Activated CD8-positive, alpha-beta memory T cell treated with anti-CD3 and anti-CD28 coated beads, Interleukin-2, amount 50 U/mL, for 1 hour (primary cell): ENCODE results near the gene RUVBL2.
A peak's percentile ranks its signal among the peaks of the same experiment; 100 is the strongest.

Experiments
- DNase-seq: peaks from one replicate; pipeline ENCODE4 v3.0.0-alpha.2; 2020; ENCODE audit errors: extremely low read depth

RUVBL2 gene

DNA sequence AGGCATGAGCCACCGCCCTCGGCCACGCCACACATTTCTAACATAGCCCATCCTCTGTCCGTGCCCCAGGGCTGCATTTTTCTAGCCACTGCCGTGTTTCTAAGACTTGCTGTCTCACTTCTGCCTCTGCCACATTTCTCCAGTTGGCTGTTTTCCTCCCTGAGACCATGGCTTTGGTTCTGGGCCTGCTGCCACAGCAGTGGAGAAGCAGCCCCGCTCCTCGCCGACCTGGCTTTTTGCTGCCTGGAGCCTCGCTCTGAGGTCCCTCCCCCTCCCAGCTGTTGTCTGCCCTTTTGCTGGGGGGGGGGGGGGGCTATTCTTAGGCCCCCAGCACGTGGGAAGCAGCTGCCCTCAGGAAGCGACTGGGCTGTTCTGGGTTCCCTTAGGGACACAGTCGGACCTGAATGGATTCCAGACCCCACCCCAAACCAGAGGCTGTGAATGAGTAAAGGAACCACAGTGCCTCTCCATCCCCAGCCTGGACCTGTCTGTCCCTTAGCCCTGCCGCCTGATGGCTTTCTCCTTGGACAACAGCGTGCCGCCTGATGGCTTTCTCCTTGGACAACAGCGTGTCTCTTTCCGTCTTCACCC is 3.9 kb upstream of the RUVBL2 start:
- no peak for DNase-seq

DNA sequence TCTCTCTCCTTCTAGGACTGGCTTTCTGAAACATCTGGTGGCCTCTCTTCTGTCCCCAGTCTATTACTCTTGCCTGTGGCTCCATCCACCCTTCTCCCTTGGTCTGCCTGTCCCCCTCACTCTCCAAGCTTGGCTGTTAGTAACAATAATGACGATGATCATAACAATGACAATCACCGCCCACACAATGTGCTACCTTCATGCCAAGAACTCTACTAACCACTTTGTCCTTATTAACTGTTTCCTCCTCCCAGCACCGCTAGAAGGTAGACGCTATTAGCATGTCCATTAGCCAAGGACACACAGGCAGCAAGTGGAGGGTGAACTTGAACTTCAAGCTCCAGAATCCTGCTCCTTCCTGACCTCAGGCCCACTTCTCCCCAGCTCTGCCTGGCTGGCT is 3.3 kb upstream of the RUVBL2 start:
- no peak for DNase-seq

DNA sequence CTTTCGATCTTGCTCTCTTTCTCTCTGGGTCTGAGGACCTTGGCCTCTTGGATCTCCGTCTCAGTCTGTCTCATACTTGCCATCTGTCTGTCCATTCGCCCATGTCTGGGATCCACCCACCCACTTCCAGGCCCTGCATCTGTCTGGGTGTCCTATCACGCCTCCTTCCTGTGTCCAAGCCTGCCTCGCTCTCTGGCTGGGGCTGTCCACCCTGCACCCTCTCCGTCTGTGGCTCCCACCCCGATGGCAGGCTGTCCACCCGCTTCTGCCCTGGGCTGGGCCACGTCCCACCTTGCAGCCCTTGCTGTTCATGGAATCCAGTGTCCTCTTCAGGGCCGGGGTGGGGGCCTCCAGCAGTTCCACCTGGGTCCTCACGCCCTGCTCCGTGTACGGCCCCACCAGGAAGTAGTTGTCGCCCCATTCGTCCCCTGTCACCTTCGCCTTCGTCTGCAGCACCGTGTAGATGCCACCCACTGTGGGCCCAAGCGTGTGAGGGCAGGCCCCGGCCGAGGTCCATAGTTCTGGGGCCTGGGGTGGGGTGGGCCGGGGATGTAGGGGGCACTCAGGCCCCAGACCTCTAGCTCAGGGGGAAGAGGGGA is 2.6 kb upstream of the RUVBL2 start:
- DNase-seq = no peak

DNA sequence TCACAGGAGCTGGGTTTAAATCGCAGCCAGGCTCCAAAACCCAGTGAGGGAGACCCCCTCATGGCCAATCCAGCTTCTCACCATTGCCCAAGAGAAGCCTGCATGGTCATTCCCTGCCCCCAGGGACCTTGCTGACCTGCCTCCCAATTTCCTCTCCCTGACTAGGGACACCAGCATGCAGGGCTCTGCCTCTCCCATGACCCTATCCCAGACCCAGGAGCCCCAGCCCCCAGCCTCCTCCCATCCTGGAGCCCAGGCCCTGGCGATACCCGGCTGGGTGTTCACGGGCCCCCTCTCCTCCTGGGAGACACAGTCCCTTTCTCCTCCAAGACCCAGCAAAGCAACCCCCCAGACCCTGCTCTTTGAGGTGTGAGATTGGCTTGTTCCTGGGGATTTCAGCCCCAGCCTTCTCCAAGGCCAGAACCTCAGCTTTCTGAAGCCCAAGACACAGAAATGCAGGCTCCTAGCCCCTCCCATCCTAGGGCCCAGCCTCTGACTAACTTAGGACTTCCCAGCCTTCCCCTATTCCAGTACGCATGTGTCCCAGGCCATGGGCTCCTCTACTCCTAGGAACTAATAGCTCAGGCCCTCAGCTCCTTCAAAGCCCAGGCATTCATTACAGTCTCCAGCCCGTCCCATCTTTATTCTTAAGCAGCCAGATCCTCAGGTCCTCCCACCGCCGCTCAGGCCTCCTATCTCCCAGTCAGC is 1.7 kb upstream of the RUVBL2 start:
- no peak for DNase-seq

DNA sequence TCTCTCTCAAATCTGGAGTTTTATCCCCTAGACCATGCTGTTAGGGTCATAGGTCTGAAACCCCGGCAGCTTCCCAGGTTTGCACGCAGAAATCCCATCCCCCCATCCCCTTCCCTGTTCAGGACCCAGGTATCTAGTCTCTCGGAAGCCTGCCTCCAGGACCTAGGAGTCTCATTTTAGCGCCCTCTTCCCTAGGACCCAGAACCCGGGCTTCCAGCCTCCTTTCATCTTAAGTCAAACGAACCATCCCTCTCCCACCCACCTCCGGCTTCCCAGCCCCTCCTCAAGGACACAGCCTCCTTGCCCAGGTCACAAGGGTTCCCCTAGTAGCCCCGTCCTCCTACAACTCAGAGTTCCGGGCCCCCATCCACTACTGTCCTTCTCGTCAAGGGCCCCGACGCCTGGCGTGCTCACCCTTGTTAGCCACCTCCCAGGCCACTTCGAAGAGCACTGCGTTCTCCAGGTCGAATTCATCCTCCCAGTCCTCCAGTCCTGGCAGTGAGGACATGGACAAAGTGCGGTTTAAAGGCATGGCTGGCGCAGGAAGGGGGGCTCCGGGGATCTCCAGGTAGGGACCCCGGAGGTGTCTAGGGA is 1.0 kb upstream of the RUVBL2 start:
- no peak for DNase-seq

DNA sequence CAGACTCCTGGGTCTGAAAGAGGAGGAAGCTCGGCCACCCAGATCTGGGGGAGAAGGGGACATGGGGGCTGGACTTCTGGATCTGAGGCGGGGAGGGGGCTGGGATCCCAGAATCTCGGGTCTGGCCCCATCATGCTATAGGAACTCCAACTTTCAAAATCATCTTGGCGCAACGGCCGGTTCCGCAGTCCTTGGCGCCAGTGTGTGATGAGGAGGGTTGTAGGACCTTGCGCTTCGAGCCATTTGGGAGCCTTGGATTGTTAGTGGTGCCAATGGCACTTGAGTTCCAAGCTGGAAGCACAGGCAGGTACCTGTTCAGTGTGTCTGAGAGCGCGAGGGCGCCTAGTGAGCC is 324 bp downstream of the RUVBL2 start:
- DNase-seq = no peak

DNA sequence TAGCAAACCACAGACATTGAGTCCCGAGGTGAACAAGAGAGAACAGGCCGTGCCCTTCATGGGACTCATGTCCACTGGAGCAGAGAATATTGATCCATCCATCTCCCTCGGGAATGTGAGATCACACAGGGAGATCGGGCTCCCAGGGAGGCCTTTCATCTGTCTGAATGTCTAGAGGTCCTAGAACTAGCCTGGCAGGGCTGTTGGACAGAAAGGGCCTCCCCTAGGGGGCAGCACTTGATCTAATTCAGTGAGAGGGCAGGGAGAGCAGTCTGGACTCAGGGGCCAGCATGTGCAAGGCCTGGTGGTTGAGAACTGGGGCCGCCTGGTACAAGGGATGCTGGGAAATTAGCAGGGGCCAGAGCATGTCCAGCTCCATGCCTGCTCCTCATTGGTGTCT is 4.3 kb downstream of the RUVBL2 start:
- DNase-seq = no peak

DNA sequence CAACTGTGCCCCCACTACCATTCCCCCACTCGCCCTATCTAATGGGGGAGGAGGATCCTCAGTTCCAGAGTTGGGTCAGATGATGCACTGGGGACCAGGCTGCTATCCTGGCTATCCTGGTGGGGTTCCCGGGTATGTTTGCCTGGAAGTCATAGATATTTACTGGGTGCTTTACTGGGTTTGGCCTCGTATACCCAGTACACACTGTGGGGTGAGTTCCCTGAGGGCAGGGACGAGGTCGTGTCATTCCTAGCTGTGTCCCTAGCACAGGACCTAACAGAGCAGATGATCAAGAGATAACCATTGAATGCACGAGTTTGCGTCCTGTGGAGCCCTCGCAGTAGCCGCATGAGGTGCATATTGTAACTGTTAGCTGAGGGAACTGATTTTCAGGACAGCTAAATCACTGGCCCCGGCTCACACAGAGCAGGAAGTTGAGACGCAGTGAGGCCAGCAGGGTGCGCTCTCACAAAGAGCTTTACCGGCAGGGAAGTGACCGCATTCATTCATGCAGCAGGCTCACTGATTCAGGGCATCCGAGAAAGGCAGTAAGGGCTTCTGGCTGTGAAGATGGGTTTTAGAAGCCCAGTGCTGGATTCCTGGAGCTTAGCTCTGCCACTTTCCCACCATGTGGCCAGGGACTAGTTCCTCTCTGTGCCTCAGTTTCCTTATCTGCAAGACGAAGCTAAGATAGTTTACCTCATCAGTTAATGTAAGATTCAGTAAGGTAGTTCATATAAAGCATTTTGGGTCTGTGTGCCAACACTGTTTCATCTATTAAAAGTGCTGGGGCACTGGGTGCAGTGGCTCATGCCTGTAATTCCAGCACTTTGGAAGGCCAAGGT is 6.0 kb downstream of the RUVBL2 start:
- DNase-seq = peak; percentile 38

DNA sequence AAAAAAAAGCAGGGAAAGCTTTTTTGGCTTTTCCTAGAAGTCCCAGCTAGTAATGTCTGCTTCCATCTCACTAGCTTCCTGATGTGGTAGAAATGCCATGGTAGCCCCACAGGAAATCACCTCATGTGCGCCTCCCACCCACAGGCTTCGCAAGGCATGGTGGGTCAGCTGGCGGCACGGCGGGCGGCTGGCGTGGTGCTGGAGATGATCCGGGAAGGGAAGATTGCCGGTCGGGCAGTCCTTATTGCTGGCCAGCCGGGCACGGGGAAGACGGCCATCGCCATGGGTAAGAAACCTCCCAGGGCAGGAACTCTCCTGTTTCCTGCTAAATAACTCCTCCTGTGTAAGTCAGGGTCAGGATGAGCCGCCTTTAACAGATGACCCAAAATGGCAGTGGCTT is 10.4 kb downstream of the RUVBL2 start:
- no peak for DNase-seq

DNA sequence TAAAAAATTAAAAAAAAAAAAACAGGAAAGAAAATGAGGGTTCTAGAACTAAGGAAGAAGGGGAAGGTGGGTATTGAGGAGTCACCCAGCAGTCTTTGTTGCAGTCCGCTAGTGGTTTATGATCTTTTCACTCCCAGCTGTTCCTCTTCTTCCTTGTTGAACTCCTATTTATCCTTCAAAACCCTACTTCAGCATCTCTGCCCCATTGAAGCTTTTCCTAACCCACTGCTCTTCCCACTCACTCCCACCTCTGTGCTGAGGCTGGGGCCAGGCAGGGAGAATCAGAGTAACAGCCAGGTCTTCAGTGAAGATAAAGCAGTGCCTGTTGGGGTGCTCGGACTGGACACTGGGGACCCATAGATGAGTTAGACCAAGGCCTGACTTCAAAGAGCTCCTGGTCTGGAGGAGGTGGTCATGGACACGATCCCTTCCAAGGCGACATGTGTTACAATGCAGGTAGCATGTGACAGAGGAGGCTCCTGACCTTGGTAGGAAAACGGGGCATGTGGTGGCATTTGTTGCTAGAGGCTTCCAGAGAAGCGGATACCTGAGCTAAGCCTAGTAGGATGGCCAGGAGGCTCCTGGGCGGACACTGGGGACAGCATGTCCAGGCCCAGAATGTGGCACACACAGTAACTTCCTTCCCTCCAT is 11.4 kb downstream of the RUVBL2 start:
- no peak for DNase-seq

DNA sequence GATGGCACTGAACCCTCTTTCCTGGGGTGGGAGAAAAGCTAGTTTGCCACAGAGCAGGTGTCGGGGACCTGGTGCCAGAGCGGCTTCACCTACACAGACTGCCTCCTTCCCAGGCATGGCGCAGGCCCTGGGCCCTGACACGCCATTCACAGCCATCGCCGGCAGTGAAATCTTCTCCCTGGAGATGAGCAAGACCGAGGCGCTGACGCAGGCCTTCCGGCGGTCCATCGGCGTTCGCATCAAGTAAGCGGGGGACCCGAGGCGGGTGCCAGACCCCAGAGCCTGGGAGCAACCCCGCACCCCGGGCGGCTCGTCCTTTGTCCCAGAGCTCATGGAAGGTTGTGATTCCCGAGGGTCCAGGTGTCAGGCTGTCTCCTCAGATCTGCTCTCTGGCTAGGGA is 13.2 kb downstream of the RUVBL2 start:
- no peak for DNase-seq

DNA sequence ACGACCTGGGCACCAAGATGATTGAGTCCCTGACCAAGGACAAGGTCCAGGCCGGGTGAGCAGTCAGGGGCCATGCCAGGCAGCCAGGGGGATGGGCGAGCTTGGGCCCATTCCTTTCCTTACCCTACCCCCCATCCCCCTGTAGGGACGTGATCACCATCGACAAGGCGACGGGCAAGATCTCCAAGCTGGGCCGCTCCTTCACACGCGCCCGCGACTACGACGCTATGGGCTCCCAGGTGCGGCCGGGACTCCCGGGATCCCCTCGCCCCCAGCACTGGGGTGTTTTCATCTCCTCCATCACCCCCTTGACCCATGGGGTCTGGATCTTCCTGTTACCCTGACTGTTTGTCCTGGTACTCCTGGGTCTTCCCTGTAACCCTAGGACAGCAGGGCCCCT is 16.1 kb downstream of the RUVBL2 start:
- no peak for DNase-seq

DNA sequence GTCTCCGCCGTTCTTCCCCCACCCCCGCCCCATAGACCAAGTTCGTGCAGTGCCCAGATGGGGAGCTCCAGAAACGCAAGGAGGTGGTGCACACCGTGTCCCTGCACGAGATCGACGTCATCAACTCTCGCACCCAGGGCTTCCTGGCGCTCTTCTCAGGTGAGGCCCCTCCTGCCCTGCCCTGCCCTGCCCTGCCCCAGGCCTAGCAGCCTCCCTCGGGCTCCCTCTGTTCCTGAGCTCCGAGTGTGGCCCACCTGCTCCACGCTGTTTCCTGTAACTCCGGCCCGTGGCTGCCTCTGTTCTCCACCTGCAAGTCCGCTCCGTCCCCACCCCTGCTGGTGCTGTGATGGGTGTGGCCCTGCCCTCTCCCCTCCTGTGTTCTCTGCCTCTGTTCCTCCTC is 16.8 kb downstream of the RUVBL2 start:
- DNase-seq = no peak

DNA sequence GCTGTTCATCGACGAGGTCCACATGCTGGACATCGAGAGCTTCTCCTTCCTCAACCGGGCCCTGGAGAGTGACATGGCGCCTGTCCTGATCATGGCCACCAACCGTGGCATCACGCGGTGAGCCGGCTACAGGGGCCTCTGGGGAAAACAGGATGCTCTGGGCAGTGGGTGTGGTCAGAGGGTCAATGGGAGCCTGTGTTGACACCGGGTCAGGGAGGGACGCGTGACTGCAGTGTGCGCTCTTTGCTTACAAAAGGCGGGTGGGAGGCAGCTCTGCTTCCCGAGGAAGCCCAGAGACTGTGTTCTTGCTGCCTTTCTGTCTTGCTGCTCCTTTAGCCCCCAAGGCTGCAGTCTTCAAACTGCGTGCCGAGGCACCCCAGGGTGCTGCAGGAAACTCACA is 17.5 kb downstream of the RUVBL2 start:
- DNase-seq = no peak

DNA sequence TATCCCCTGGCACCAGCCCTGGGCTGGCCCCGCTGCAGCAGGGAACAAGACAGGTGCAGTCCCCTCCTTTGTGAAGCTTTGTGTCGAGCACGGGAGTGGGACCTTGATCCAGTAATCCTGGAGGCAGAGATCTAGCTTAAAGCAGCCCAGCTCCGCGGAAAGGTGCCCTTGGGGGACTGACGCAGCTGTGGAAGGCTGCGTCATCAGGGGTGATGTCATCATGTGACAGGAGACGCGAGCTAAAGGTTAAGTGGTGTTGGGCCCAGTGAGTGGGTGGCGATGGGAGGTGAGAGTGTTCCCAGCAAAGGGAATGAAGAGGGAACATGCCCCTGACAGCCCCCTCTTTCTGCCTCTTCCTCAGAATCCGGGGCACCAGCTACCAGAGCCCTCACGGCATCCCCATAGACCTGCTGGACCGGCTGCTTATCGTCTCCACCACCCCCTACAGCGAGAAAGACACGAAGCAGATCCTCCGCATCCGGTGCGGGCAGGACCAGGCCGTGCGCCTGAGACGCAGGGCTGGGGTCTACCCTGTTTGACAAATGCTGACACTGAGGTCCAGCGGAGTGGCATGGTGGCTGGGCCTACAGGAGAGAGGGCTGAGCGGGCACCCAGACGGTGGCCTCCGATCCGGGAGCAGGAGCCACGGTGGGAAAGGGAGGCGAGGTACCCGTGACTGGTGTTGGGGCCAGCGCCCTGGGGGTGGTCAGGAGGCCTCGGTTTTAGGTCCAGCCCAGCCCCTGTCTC is 20.6 kb downstream of the RUVBL2 start:
- DNase-seq = no peak

DNA sequence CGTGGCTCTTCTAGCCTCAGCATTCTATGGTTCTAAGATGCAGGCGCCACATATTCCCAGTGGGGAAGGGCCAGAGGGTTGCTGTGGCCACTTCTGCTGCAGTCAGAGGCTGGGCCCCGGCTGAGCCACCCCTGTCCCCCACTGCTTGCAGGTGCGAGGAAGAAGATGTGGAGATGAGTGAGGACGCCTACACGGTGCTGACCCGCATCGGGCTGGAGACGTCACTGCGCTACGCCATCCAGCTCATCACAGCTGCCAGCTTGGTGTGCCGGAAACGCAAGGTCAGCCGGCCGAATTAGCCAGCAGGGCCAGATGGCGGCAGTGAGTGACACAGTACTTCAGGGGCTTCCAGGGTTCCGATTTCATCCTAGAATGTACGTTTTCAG is 21.2 kb downstream of the RUVBL2 start:
- DNase-seq = no peak

DNA sequence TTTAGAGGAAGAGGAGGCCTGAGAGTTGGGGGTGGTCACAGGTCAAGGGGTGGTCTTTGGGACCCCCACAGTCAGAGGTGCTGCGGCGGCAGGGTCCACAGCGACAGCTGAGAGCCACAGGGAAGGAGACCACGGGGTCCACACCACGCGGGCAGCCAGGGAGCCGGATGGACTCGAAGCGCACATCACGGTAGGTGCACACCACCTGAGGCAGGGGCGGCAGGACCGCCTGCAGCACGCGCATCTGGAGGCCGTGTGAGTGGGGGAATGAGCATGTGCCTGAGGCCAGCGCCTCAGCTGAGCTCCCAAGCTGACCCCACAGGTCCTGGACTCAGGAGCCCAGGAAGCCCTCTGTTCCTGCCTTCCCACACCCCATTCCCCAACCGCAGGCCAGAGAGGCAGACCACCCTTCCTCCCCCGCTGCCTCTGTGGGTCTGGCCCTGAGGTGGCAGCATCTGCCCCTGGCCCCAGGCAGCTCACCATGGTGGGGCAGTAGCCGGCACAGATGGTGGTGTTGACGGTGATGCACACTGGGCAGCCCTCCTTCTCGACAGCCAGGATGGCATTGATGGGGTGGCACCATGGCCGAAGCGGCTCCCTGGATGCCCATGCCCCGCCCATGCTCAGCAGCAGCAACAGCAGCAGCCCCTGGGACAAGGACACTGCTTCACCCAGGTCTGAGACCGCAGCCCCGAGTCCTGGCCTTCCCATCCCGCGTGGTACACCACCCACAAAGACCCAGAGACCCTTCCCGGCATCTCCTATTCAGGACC is 22.6 kb downstream of the RUVBL2 start:
- no peak for DNase-seq

DNA sequence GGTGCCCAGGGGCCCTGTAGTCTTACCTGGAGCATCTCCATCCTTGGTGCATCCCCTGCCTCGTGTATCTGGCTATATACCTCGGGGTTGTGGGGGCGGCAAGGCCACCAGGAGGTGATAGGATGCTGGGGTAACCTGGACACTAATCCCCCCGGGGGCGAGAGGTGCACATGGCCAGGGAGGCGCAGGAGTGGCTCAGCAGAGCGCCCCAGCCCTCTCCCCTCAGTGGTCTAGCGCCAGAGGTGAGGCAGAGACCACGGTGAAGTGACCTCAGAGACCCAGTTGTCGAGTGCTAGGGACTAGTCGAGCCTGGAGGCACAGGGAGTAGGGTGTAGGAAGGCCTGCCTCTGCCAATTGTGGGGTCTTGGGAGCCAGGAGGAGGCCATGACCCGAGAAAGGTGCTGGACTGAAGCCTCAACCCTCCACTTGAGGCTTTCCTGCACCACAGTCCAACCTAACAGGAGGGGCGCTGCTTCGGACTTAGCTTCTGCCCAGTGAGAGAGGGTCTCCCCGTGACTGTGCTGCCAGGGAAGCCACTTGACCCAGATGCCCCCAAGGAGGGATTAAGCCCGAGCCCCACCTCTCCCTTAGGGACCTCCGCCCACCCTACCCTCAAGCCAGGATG is 23.5 kb downstream of the RUVBL2 start, which contains the start of gene LHB:
TSS of gene LHB (minus strand) at position 51 of the 625 bp plus-strand sequence. CDS start at position 41, 10 bp downstream.
- DNase-seq = no peak

DNA sequence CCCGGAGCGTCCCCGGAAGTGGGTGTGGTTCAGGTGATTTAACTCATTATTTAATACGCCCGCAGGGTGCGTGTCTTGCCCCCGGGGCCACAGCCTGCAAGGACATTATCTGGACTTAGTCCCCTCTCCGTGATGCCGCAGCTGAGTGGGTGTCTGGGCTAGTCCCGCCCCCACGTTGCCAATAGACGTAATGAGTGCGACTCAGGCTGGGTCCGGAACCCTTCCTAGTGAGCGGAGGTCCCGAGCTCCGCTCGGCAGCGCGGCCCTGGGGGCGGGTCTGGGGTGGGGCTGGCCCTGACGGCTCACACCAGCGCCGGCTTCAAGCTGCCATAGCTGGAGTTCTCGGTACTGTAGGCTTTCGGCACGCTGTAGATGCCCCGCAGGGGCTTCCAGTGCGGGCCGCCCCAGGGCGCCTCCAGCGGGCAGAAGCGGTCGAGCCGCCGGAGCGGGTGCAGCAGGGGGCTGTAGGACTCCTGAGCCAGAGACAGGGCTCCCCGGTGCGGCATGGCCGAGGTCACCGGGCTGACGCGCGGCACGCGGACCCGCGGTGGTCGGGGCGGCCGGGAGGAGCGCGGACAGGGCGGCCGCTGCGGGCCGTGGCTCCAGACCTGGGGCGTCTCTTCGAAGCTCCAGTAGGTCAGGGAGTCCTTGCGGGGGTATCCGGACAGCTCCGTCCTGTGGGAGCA is 24.1 kb downstream of the RUVBL2 start:
- DNase-seq = no peak
